ENCODE data around the gene PRKCB.

Gene PRKCB

DNA sequence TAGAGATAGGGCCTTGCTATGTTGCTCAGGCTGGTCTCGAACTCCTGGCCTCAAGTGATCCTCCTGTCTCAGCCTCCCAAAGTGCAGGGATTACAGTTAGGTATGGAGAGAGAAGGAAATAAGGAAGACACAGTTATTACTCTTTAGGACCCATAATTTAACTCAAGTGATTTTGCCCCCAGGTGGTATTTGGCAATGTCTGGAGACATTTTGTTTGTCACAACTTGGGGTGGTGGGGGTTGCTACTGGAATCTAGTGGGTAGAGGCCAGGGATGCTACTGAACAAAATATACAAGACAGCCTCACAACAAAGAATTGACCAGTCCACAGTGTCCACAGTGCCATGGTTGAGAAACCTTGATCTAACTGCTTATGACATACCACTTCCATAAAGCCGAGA lies 64.1 kb downstream of the PRKCB start:
- no peak for DNase-seq (ENCODE audit: low read depth, low spot score)
- in situ Hi-C loops (cut with HindIII; ENCODE audit: low sequenced_read_pairs), result no loop called here
- H3K4me3 ChIP-seq (ENCODE audit: low read depth, low read length), result no peak overlapping the region
- TF ChIP-seq CTCF (IDR thresholded peaks at IDR 0.05; ENCODE audit: low read depth, low read length), result no peak

- TF ChIP-seq CTCF (IDR thresholded peaks at IDR 0.05; ENCODE audit: low read depth, low read length), result no peak
- DNase-seq (ENCODE audit: low read depth, low spot score), result no peak
- H3K4me3 ChIP-seq (ENCODE audit: low read depth, low read length), result no peak overlapping the region
- in situ Hi-C loops (cut with HindIII; ENCODE audit: low sequenced_read_pairs), result no loop called here
These were observed 64.8 kb downstream of the PRKCB start for GRCh38 chr16:23900480-23901177.

DNA sequence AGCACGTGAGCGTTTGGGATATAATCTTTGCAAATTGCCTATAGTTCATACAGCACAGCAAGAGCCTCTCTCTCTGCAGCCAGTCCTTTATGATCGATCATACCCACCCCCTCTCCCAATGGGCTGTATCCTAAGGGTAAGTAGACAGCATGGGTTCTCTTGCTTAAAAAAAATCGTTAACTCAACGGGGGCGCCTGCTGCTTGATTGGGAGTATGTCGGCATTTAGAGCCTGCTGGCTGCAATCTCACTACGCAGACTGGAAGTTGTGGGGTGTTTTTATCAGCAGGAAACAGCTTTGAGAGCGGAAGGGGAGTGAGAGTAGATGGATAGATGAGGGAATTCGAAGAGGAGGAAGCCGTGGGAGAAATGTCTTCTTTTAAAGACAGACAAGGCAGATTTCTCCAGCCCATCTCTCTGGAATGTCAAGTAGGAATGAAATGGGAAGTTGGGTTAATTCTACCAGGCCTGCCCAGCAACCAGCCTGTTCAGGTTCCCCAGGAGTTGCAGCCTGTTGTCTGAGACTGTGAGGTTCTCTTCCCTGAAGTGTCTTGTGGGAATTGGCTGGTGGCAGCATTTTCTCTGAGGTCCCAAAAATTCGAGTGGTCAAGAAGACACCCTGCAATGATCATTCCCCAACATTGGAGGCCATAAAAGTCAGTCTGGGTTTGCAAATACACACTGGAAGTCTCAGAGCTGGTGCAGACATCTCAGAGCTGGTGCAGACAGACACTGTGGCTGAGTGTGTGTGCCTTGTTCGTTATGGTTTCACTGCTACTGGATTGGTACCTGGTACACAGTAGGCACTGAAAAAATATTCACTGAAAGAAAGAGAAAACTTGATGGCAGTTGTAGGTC lies 65.6 kb downstream of the PRKCB start:
- no peak overlapping the region for H3K4me3 ChIP-seq (ENCODE audit: low read depth, low read length)
- in situ Hi-C loops (cut with HindIII; ENCODE audit: low sequenced_read_pairs), result no loop called here
- DNase-seq (ENCODE audit: low read depth, low spot score), result no peak
- TF ChIP-seq CTCF (IDR thresholded peaks at IDR 0.05; ENCODE audit: low read depth, low read length), result no peak

GRCh38 chr16:23902034-23902747 lies 66.4 kb downstream of the PRKCB start:
- in situ Hi-C loops (cut with HindIII; ENCODE audit: low sequenced_read_pairs), result no loop called here
- no peak for DNase-seq (ENCODE audit: low read depth, low spot score)
- no peak for TF ChIP-seq CTCF (IDR thresholded peaks at IDR 0.05; ENCODE audit: low read depth, low read length)
- no peak overlapping the region for H3K4me3 ChIP-seq (ENCODE audit: low read depth, low read length)

DNA sequence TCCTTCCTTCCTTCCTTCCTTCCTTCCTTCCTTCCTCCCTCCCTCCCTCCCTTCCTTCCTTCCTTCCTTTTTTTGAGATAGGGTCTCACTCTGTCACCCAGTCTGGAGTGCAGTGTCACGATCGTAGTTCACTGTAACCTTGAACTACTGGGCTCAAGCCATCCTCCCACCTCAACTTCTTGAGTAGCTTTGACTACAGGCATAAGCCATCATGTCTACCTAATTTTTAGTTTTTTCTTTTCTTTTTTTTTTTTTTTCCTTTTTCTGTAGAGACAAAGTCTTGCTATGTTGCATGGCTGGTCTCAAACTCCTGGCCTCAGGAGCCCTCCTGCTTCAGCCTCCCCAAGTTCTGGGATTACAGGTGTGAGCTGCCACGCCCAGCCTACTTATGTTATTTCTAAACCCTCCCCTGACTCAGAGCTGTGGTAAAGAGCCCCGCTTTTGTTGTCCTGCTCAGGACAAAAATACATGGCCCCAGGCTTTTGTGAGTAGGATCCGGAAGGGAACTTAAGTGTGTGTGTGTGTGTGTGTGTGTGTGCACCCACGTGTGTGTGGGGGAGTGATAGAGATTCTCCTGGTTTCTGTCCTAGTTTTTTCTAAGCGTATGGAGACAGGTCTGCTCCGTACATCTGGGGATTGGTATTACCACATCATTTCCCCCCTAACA lies 67.1 kb downstream of the PRKCB start:
- TF ChIP-seq CTCF (IDR thresholded peaks at IDR 0.05; ENCODE audit: low read depth, low read length), result no peak
- in situ Hi-C loops (cut with HindIII; ENCODE audit: low sequenced_read_pairs), result no loop called here
- no peak for DNase-seq (ENCODE audit: low read depth, low spot score)
- no peak overlapping the region for H3K4me3 ChIP-seq (ENCODE audit: low read depth, low read length)

DNA sequence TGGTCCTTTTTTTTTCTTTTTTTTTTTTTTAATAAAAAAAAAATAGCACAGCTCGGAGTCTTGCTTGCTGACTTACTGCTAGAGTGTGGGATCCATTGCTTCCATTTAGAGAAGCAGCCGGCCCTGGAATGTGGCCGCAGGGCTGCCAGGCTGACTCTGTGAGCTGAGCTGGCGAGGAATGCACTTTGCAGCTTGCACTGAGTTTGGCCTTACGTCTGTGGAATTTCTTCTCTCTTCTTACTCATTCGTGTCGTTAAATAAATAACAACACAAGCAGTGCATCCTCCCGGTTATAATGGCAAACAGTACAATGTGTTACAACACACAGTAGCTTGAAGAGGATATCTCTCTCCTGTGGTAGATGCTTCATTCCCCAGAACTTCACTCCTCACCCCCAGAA lies 69.2 kb downstream of the PRKCB start:
- in situ Hi-C loops (cut with HindIII; ENCODE audit: low sequenced_read_pairs), result no loop called here
- no peak for TF ChIP-seq CTCF (IDR thresholded peaks at IDR 0.05; ENCODE audit: low read depth, low read length)
- DNase-seq (ENCODE audit: low read depth, low spot score), result peak; percentile 26
- H3K4me3 ChIP-seq (ENCODE audit: low read depth, low read length), result no peak overlapping the region

Data from astrocyte of the spinal cord (primary cell).